ENCODE results near the gene CLSTN1. TPM values are rescaled to one million over a fixed set of nuclear protein-coding genes. Genes with fewer than 3 reads are reported as not detected.

CLSTN1 gene
- total RNA-seq, 1 experiment from 2014 or later: 100 TPM

DNA sequence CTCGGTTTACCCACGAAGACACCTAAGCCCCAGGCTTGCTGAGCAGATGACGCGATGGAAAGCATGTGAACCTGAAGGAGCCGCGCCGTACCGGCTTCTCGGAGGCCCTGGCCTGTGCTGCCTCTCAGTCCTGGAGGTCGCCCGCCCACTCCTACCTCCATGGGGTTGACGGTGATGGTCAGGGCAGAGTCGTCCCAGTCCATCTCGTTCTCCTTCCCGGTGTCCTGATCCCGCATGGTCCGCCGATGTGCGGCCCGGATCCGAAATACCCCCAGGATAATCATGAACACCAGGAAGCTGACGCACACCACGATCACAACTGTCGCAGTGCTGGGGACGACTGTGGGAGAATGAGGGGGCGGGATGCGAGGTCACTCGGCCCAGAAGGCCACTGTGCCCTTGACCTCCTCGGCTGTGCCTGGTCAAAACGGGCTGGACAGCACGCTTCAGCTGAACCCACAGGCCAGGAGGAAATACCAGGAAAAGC, 92.7 kb downstream of the CLSTN1 start:
- Histone ChIP-seq H3K79me1 (ENCODE audit: insufficient read depth, low read depth, low read length, poor library complexity, severe bottlenecking) (no peaks in the 10 kb centered on the region), H3K23ac (ENCODE audit: insufficient read length, low read depth, low read length) (no peak overlapping the region), H4K20me1 (ENCODE audit: control insufficient read depth, insufficient read depth, insufficient read length) (no peaks in the 10 kb centered on the region), H3K27ac (ENCODE audit: insufficient read length, low read depth, low read length) (no peak overlapping the region), H3K14ac (ENCODE audit: insufficient read depth, low read length) (no peak overlapping the region), H2AK5ac (ENCODE audit: insufficient read length, low read length) (no peak overlapping the region), H4K5ac (ENCODE audit: insufficient read length, low read depth, low read length) (no peak overlapping the region), H3K79me2 (ENCODE audit: insufficient read depth, low read length) (no peaks in the 10 kb centered on the region), H2BK120ac (ENCODE audit: low read depth, low read length, poor library complexity, severe bottlenecking) (no peak overlapping the region), H3K9ac (ENCODE audit: extremely low read depth, insufficient read length, low read length) (no peak overlapping the region), H3K18ac (ENCODE audit: insufficient read length, low read depth, low read length) (no peak overlapping the region), H2AFZ (ENCODE audit: low read length) (no peak overlapping the region), H3K56ac (ENCODE audit: insufficient read length, low read depth, low read length) (no peak overlapping the region), H2BK12ac (ENCODE audit: insufficient read length, low read depth, low read length) (no peak overlapping the region), H4K8ac (replicated peaks; ENCODE audit: insufficient read length, low read depth, low read length) (no peak overlapping the region), H3K27me3 (ENCODE audit: insufficient read depth, low read length) (no peaks in the 10 kb centered on the region), H3T11ph (ENCODE audit: low read length) (no peak overlapping the region), H2BK15ac (ENCODE audit: low read depth, low read length) (no peak overlapping the region), H3K23me2 (ENCODE audit: insufficient read length, low read depth, low read length, poor library complexity, severe bottlenecking) (no peaks in the 10 kb centered on the region), H3K4me2 (ENCODE audit: insufficient read depth, insufficient read length, low read length) (no peak overlapping the region), H3K4ac (ENCODE audit: low read depth, low read length) (no peak overlapping the region), H3K9me3 (ENCODE audit: control insufficient read depth, low read depth, low read length) (peaks cover 5% of the 10 kb centered on the region), H2BK5ac (ENCODE audit: insufficient read length, low read length) (no peak overlapping the region), H4K91ac (ENCODE audit: insufficient read length, low read depth, low read length) (no peak overlapping the region), H3K4me1 (ENCODE audit: insufficient read depth, low read length) (no peaks in the 10 kb centered on the region), H2BK20ac (ENCODE audit: low read depth, low read length, poor library complexity, severe bottlenecking) (no peak overlapping the region)
- H3K4me1 Mint-ChIP-seq: no peaks in the 10 kb centered on the region; a peak in 1 of 4 replicates
- H3K27ac Mint-ChIP-seq: peak overlapping the region in 2 of 3 experiments; percentile 35 to 47; a peak in 2 of 7 replicates
- H3K36me3 Mint-ChIP-seq (ENCODE audit: insufficient read depth in 1 of 3, low read depth in 3 of 3): peaks cover 62 to 87% (median 82%) of the 10 kb centered on the region in 3 experiments
- no peak for DNase-seq
- H3K4me3 Mint-ChIP-seq: no peak overlapping the region
- TF ChIP-seq, protein P1, sequence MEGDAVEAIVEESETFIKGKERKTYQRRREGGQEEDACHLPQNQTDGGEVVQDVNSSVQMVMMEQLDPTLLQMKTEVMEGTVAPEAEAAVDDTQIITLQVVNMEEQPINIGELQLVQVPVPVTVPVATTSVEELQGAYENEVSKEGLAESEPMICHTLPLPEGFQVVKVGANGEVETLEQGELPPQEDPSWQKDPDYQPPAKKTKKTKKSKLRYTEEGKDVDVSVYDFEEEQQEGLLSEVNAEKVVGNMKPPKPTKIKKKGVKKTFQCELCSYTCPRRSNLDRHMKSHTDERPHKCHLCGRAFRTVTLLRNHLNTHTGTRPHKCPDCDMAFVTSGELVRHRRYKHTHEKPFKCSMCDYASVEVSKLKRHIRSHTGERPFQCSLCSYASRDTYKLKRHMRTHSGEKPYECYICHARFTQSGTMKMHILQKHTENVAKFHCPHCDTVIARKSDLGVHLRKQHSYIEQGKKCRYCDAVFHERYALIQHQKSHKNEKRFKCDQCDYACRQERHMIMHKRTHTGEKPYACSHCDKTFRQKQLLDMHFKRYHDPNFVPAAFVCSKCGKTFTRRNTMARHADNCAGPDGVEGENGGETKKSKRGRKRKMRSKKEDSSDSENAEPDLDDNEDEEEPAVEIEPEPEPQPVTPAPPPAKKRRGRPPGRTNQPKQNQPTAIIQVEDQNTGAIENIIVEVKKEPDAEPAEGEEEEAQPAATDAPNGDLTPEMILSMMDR (conservative IDR thresholded peaks at IDR 0.05): no peak
- H3K27me3 Mint-ChIP-seq (ENCODE audit: low read depth): peaks cover 2% of the 10 kb centered on the region; the same call in 1 of the 2 replicates
- WGBS (ENCODE audit: extremely low coverage, insufficient read length, low lambda C conversion rate): no CpG with 5 or more reads among the region's 31 CpGs
- H3K9me3 Mint-ChIP-seq: no peaks in the 10 kb centered on the region
